Medulla oblongata (tissue), 1 donor: ENCODE data around the gene GPR50.

Source experiments
- DNase-seq: peaks from one replicate; pipeline ENCODE4 v3.0.0-alpha.2; 2015; ENCODE audit errors: extremely low spot score

Gene GPR50

DNA sequence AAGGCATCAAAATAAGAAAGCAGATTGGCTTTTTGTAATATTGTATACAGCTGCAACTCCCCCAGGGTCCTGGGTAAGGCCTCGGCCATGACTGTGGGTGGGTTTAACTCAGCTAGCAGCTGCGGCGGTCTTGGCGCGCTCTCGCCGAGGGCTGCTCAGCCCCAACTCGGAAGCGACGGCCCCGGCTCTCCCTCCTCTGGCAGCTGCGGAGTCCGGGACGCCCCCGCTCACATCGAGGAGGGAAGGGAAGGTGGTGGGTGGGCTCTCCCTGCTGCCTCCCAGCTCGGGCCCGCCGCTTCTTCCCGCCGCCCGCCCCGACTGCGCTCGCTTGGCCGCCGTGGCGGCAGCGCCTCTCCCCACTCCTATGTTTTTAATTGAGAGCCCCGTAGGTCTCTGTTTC lies 51.2 kb downstream of the GPR50 start:
- DNase-seq, result no peak

DNA sequence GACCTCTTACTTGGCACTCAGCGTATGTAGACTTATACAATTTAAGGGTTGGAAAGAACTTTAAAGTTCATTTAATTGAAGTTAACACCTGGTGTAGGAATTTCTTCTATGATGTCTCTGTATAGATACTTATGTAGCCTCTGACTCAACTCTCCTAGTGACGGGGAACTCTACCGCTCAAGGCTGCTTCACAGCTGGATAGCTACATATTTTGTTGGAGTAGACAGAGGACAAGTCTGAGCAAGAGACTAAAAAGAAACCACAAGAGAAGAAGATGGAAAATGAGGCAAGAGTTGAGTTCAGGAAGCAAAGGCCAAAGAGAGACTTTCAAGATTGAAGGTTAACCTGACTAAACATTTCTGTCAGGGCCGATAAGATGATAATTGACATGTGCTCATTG lies 52.6 kb downstream of the GPR50 start:
- DNase-seq, result no peak
